ENCODE measurements around the gene TUSC2.

Gene TUSC2

DNA sequence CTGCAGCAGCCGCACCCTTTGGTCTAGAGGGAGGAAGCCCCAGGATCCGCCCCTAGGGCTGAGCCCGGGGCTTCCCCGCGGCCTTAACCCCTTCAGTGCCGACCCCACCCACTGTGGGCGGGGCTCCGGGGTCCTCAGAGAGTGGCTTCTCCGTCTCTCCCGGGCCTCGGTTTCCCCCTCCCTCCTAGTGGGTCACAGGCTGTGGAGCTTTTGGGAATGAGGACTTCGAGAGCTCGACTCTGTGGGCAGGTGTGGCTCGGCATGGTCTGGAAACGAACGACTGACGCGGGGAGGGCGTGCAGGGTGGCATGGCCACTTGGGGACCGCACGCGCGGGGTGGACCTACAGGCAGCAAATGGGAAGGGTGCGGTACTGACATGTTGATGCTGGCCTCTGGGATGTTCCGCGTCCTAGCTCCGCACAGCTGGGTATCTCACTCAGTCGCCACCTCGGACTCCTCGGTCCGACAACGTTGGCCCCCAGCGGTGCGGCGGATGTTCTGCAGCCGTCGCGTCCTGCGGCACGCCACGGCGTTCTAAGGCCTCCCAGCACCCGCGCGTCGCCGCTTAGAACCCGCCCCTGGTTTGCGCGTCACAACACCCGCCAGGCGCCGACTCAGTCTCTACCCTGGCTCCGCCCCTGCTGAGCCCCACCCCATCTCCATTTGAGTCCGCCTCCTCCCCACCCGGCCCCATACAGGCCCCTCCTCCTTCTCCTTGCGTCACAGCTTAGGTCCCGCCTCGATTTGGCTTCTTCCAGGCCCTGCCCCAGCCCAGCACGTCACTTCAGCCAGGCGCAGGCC, 29.0 kb downstream of the TUSC2 start, which contains the start of the genes HYAL3 and NAA80 (continued):
- TF ChIP-seq ZBTB11 (tag by site-specific recombination; conservative IDR thresholded peaks at IDR 0.05; ENCODE audit: low read depth) (peak; percentile 14; the same call in 1 of the 2 replicates), ZNF324 (tag by site-specific recombination; IDR thresholded peaks at IDR 0.05) (peak; percentile 77; the same call in 1 of the 2 replicates), ZNF777 (tag by site-specific recombination; IDR thresholded peaks at IDR 0.05; ENCODE audit: borderline replicate concordance) (peak; percentile 36; the same call in 1 of the 2 replicates), ZNF645 (tag by site-specific recombination; IDR thresholded peaks at IDR 0.05) (no peak), ZNF2 (tag by site-specific recombination; IDR thresholded peaks at IDR 0.05) (peak; percentile 73; the same call in 1 of the 2 replicates), ZBTB26 (tag by site-specific recombination; optimal IDR thresholded peaks at IDR 0.05) (peak; percentile 85), FEZF1 (tag by site-specific recombination; IDR thresholded peaks at IDR 0.05) (0 out of 2 replicates have a peak, but pooled peaks have one; percentile 38), GLIS1 (tag by site-specific recombination; IDR thresholded peaks at IDR 0.05) (peak; percentile 86), ZNF561 (tag by site-specific recombination; IDR thresholded peaks at IDR 0.05; ENCODE audit: borderline replicate concordance) (peak; percentile 66; the same call in 1 of the 2 replicates), ZBTB1 (tag by site-specific recombination; IDR thresholded peaks at IDR 0.05) (peak; percentile 50; the same call in 1 of the 2 replicates), ZNF114 (tag by site-specific recombination; IDR thresholded peaks at IDR 0.05) (no peak), ZBTB10 (tag by site-specific recombination; IDR thresholded peaks at IDR 0.05) (peak; percentile 75), KLF16 (tag by site-specific recombination; IDR thresholded peaks at IDR 0.05) (peak; percentile 79), INSM2 (tag by site-specific recombination; IDR thresholded peaks at IDR 0.05) (0 out of 2 replicates have a peak, but pooled peaks have one; percentile 40), KLF17 (tag by site-specific recombination; IDR thresholded peaks at IDR 0.05) (peak; percentile 87; the same call in 1 of the 2 replicates), KLF7 (tag by site-specific recombination; IDR thresholded peaks at IDR 0.05; ENCODE audit: borderline replicate concordance) (peak; percentile 87), KLF8 (tag by site-specific recombination; IDR thresholded peaks at IDR 0.05) (peak; percentile 59; the same call in 1 of the 2 replicates), ZNF133 (tag by site-specific recombination; IDR thresholded peaks at IDR 0.05) (peak; percentile 60; the same call in 1 of the 2 replicates), ZNF423 (tag by site-specific recombination; IDR thresholded peaks at IDR 0.05) (peak; percentile 62; the same call in 1 of the 2 replicates), ZXDB (tag by site-specific recombination; IDR thresholded peaks at IDR 0.05) (peak; percentile 81), ZNF24 (tag by site-specific recombination; IDR thresholded peaks at IDR 0.05) (peak; percentile 85), ZNF629 (tag by site-specific recombination; IDR thresholded peaks at IDR 0.05) (peak; percentile 90), ZNF19 (tag by site-specific recombination; IDR thresholded peaks at IDR 0.05; ENCODE audit: low read depth) (no peak)
- TF ChIP-seq, protein P1, sequence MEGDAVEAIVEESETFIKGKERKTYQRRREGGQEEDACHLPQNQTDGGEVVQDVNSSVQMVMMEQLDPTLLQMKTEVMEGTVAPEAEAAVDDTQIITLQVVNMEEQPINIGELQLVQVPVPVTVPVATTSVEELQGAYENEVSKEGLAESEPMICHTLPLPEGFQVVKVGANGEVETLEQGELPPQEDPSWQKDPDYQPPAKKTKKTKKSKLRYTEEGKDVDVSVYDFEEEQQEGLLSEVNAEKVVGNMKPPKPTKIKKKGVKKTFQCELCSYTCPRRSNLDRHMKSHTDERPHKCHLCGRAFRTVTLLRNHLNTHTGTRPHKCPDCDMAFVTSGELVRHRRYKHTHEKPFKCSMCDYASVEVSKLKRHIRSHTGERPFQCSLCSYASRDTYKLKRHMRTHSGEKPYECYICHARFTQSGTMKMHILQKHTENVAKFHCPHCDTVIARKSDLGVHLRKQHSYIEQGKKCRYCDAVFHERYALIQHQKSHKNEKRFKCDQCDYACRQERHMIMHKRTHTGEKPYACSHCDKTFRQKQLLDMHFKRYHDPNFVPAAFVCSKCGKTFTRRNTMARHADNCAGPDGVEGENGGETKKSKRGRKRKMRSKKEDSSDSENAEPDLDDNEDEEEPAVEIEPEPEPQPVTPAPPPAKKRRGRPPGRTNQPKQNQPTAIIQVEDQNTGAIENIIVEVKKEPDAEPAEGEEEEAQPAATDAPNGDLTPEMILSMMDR (tag by site-specific recombination; IDR thresholded peaks at IDR 0.05) = peak; percentile 85; the same call in 1 of the 2 replicates
